GM20431 (cell line): ENCODE measurements around the gene CHTOP.
"Not testable (repeated sequence)": the region's sequence is repeated elsewhere in the genome, so short reads cannot be mapped to it uniquely, and the experiment has no call there.

Source experiments
- in situ Hi-C: fragments of 300-500 bp; cut with MseI, MboI; formaldehyde crosslinking; loops from one replicate; pipeline ENCODE4 v1.15.0; 2020; ENCODE audit warnings: low sequenced_read_pairs; ENCODE audit not compliant: unreplicated experiment

CHTOP gene

DNA sequence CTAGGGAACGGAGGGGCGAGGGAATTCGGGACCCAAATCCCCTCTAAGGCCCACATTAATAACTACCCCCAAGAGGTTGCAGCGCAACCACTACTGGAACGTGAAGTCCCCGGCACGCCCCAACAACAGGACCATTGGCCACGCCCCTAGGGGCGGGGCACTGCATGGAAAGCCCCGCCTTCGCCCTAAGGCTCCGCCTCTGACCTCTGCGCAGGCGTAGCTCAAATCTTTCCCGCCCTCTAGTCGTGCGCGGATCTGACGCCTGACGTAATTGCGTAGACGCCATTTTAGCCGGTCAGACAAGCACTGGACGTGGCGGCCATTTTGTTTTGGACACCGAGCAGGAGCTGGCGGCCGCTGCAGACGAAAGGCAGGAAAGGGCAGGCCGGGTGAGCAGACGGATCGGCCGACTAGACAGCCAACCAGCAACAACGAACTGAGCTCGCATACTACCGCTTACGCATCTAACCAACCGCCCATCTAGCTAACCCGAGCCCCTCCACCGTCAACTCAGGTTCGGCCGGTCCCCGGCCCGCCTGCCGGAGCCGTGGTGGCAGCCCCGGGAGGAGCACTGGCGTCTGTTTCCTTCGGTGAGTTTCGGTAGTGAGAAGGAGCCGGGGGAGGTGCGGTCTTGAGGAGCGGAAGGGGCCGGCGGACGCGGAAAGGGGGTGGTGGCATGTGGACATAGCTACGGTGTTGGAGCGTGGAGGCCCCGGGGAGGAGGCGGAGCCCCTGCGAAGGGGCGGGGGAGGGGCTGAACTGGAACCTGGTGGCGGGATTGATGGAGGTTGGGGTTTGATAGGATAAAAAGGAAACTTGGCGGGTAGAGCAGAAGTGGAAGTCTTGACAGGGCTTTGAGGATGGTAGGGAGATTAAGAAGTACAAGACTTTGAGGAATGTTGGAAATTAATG is at the start of gene CHTOP:
CHTOP (plus strand) TSS at position 313 of the 912 bp plus-strand sequence. CDS start 2,523 bp downstream, outside the sequence.
- in situ Hi-C loops, result no loop called here

DNA sequence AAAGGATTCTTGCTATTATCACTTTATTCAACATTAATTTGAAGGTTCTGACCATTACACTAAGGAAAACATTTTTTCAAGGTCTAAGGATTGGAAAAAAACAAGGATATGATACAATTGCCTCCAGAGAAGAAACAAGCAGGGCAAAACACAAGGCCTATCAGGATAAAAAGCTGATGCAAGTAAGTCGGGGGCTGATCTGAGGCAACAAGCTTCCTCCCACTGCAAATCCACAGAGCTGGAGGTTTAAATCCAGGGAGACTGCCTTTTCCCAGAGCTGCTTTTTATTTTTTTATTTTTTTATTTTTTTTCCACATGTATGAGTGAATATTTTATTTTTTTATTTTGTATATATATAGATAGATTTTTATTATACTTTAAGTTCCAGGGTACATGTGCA is 48.9 kb upstream of the CHTOP start:
- in situ Hi-C loops, result no loop called here

DNA sequence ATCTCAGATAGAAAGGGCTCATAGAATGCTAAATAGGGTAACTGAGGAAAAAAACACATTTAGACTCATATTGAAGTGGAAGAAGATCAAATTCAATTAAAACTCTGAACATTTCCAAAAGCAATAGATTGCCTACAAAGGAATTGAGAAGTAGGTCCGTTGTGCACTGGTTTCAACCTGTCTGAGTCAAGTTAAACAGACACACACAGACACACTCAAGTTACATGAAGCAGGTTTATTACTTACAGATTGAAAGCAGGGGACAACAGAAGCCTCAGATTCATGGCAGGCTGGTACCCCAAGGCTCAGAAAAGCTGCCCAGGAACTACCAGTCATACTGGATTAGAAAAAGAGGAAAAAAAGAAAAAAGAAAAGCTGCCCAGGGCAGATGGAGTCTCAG is 47.5 kb upstream of the CHTOP start:
- in situ Hi-C loops, result no loop called here

GRCh38 chr1:153587314-153587713 is 46.6 kb upstream of the CHTOP start:
- in situ Hi-C loops, result no loop called here

DNA sequence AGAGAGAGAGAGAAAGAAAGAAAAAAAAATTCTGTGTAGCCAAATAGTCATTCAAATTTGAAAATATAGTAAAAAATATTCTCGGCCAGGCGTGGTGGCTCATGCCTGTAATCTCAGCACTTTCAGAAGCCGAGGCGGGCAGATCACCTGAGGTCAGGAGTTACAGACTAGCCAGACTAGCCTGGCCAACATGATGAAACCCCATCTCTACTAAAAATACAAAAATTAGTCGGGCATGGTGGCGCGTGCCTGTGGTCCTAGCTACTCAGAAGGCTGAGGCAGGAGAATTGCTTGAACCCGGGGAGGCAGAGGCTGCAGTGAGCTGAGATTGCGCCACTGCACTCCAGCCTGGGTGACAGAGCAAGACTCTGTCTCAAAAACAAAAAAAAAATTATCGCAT is 45.8 kb upstream of the CHTOP start:
- in situ Hi-C loops, result not testable (repeated sequence)

DNA sequence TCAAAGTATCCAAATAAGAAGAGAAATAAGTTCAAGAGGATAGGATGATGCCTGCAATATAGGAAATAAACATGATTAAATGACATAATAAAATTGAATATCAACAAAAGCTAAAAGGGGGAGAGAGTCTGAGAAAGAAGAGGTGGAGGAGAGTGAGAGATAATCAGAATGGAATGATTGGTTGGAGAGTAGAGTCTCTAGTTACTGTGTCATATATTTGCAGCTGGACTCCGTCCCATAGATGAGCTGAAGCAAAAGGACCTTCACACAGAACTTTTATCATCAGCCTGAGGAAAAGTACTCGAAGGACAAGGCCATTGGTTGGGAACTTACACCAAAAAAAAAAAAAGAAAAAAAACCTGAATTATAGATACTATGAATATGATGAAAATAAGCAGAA is 45.4 kb upstream of the CHTOP start:
- in situ Hi-C loops, result no loop called here

DNA sequence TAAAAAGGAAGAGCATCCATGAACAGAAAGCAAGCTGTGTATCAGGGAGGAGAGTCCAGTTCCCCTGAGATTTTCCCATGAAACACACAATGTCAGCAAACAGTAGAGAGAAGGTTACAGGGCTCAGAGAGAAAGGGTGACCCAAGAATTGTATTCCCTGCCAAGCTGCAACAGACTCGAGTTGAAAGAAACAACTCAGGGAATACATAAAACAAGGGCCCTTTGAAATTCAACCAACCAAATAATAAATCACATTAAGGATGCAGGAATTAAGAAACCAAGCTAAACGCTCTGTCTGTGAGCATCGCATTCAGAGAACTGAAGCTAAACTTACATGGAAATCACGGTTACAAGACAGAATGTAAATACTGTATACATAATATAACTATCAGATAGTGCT is 41.1 kb upstream of the CHTOP start:
- in situ Hi-C loops, result no loop called here

DNA sequence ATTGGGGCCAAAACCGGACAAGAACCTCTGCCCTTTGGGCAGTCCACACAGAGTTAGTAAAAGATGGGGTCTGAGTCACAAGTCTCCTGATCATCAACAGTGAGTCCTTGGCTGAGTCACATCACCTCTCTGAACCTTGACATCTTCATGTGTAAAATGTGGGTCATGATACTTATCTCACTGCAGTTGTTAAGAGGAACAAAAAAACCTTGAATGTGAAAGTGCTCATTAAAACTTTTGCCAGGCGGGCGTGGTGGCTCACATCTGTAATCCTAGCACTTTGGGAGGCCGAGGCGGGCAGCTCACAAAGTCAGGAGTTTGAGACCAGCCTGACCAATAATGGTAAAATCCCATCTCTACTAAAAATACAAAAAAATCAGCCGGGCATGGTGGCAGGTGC is 36.7 kb upstream of the CHTOP start:
- in situ Hi-C loops, result no loop called here

- in situ Hi-C loops, result no loop called here
Measured at GRCh38 chr1:153598309-153599172, 35.3 kb upstream of the CHTOP start.

GRCh38 chr1:153599847-153600246 is 34.0 kb upstream of the CHTOP start:
- in situ Hi-C loops, result no loop called here

- in situ Hi-C loops, result no loop called here
Measured at GRCh38 chr1:153602749-153603148, 31.1 kb upstream of the CHTOP start.

GRCh38 chr1:153606194-153606593 is 27.7 kb upstream of the CHTOP start:
- in situ Hi-C loops, result no loop called here

- in situ Hi-C loops, result no loop called here
Measured at GRCh38 chr1:153607381-153607780, 26.5 kb upstream of the CHTOP start.

GRCh38 chr1:153608089-153608682 is 25.7 kb upstream of the CHTOP start:
- in situ Hi-C loops, result no loop called here

GRCh38 chr1:153608742-153609584 is 24.9 kb upstream of the CHTOP start:
- in situ Hi-C loops, result no loop called here

DNA sequence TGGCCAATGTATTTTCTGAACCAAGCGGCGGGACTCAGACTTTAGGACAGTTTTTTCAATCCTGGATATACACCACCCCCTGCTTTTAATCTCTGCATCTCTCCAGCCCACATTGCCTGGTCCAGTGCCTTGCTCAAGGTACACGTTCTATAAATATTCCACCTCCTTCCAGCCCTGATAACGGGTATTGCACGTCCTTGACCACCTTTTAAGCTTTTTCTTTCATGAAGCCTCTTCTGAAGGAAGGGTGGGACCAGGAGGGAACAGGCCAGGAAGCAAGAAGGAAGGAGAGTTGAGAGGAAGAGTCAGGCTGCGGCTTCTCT is 24.3 kb upstream of the CHTOP start:
- in situ Hi-C loops, result no loop called here

- in situ Hi-C loops, result no loop called here
Measured at GRCh38 chr1:153610334-153610733, 23.5 kb upstream of the CHTOP start.

DNA sequence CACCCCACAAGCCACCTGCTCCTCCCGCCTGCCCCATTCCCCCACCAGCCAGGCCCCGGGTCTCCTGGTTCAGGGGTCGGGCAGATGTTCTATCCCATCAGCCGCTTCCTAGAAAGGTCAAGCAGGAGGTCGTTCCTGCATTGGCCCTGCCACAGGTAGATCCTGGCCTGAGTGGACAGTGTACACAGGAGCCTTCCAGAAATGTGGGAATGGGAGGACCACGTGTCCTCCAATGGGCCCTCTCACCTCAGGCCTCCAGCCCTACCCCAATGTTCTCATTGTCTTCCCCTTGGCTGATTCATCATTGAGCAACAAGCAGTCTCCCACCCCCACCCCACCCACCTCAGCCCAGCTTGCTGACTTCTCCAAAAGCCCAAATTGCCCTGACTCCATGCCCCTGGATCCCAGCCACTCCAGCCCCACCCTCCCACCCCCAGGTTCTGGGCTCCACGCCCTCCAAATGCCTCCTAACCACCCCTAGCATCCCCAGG is 23.0 kb upstream of the CHTOP start:
- in situ Hi-C loops, result no loop called here

GRCh38 chr1:153611356-153611755 is 22.5 kb upstream of the CHTOP start:
- in situ Hi-C loops, result no loop called here
